Trophoblast cell (in vitro differentiated cells and primary cell): Measurements from ENCODE around the gene NRXN3.

Source experiments
- DNase-seq, 2 donors: peaks; one replicate each; pipeline ENCODE4 v3.0.0-alpha.2; 2016
- H2AFZ ChIP-seq: 2 replicates; pipeline ENCODE4 v1.6.1; 2013; ENCODE audit warnings: low read length, moderate library complexity, mild to moderate bottlenecking; ENCODE audit not compliant: insufficient read depth, poor library complexity
- H2AK5ac ChIP-seq: 2 replicates; pipeline ENCODE4 v1.6.1; 2013; ENCODE audit warnings: mild to moderate bottlenecking, low read length
- H2BK120ac ChIP-seq: 2 replicates; pipeline ENCODE4 v1.6.1; 2013; ENCODE audit warnings: low read length, mild to moderate bottlenecking, moderate library complexity; ENCODE audit not compliant: insufficient read depth, poor library complexity
- H2BK12ac ChIP-seq: 2 replicates; pipeline ENCODE4 v1.6.1; 2013; ENCODE audit warnings: mild to moderate bottlenecking, low read length, moderate library complexity
- H2BK5ac ChIP-seq: 2 replicates; pipeline ENCODE4 v1.6.1; 2013; ENCODE audit warnings: low read length, low read depth, moderate library complexity, mild to moderate bottlenecking; ENCODE audit not compliant: poor library complexity
- H3K14ac ChIP-seq: 2 replicates; pipeline ENCODE4 v1.6.1; 2013; ENCODE audit warnings: mild to moderate bottlenecking, low read length
- H3K18ac ChIP-seq: 2 replicates; pipeline ENCODE4 v1.6.1; 2013; ENCODE audit warnings: mild to moderate bottlenecking, low read length
- H3K23ac ChIP-seq: 2 replicates; pipeline ENCODE4 v1.6.1; 2013; ENCODE audit warnings: low read length
- H3K27ac ChIP-seq: 2 replicates; pipeline ENCODE4 v1.5.1; 2013; ENCODE audit warnings: low read depth, mild to moderate bottlenecking, inconsistent platforms, low read length, moderate library complexity
- H3K27me3 ChIP-seq: 2 replicates; pipeline ENCODE4 v1.6.1; 2013; ENCODE audit warnings: inconsistent platforms, mild to moderate bottlenecking, low read length, moderate library complexity; ENCODE audit not compliant: insufficient read depth
- H3K36me3 ChIP-seq, 2 experiments: 1 replicate in 1 of 2; 2 replicates in 1 of 2; pipeline ENCODE4 v1.6.1; 2013; ENCODE audit warnings: low read length in 2 of 2, mild to moderate bottlenecking in 2 of 2, moderate library complexity in 1 of 2; ENCODE audit not compliant: insufficient read depth in 2 of 2, control insufficient read depth in 1 of 2
- H3K4ac ChIP-seq: 2 replicates; pipeline ENCODE4 v1.6.1; 2013; ENCODE audit warnings: low read depth, mild to moderate bottlenecking, low read length, moderate library complexity
- H3K4me1 ChIP-seq, 2 experiments: 1 replicate in 1 of 2; 2 replicates in 1 of 2; pipeline ENCODE4 v1.6.1; 2013; ENCODE audit warnings: low read length in 2 of 2, mild to moderate bottlenecking in 2 of 2, moderate library complexity in 1 of 2; ENCODE audit not compliant: insufficient read depth in 2 of 2, control insufficient read depth in 1 of 2
- H3K4me2 ChIP-seq: 2 replicates; pipeline ENCODE4 v1.6.1; 2013; ENCODE audit warnings: inconsistent platforms, mild to moderate bottlenecking, low read length, moderate library complexity
- H3K4me3 ChIP-seq: 2 replicates; pipeline ENCODE4 v1.5.1; 2013; ENCODE audit warnings: mild to moderate bottlenecking, low read depth, low read length, inconsistent platforms
- H3K79me1 ChIP-seq: one replicate; pipeline ENCODE4 v1.6.1; 2013; ENCODE audit warnings: low read length
- H3K79me2 ChIP-seq: 2 replicates; pipeline ENCODE4 v1.6.1; 2013; ENCODE audit warnings: low read length, mild to moderate bottlenecking; ENCODE audit not compliant: control insufficient read depth, insufficient read depth, poor library complexity
- H3K9ac ChIP-seq: 2 replicates; pipeline ENCODE4 v1.6.1; 2013; ENCODE audit warnings: mild to moderate bottlenecking, low read length
- H3K9me3 ChIP-seq: 2 replicates; pipeline ENCODE4 v1.6.1; 2013; ENCODE audit warnings: low read depth, mild to moderate bottlenecking, control low read depth, inconsistent platforms, low read length; ENCODE audit not compliant: insufficient read depth
- H4K12ac ChIP-seq: 2 replicates; pipeline ENCODE4 v1.6.1; 2013; ENCODE audit warnings: low read depth, mild to moderate bottlenecking, low read length, moderate library complexity
- H4K8ac ChIP-seq: 2 replicates; pipeline ENCODE4 v1.6.1; 2013; ENCODE audit warnings: low read depth, mild to moderate bottlenecking, low read length, moderate library complexity
- H4K91ac ChIP-seq: one replicate; pipeline ENCODE4 v1.6.1; 2013; ENCODE audit warnings: low read depth, mild to moderate bottlenecking, low read length, moderate library complexity
- WGBS: extraction: QIAGEN DNeasy Blood & Tissue Kit; methylation state at CpG from one replicate; pipeline ENCODE4 v1.1.7; 2013; ENCODE audit warnings: missing lambda C conversion rate; ENCODE audit not compliant: insufficient read length, insufficient coverage; ENCODE audit errors: extremely low coverage; 5-methylcytosine and 5-hydroxymethylcytosine counted together

NRXN3 gene

GRCh38 chr14:78186277-78186676 lies 16.1 kb downstream of the NRXN3 start:
- H2AFZ ChIP-seq: no peak overlapping the region
- no peak overlapping the region for H3K4me2 ChIP-seq
- no peak overlapping the region for H4K91ac ChIP-seq
- H2BK12ac ChIP-seq: no peak overlapping the region
- WGBS: no CpG with 5 or more reads among the region's 6 CpGs
- no peaks in the 10 kb centered on the region for H3K27me3 ChIP-seq
- no peak overlapping the region for H4K12ac ChIP-seq
- no peak for DNase-seq
- no peak overlapping the region for H3K27ac ChIP-seq
- H2BK5ac ChIP-seq: no peak overlapping the region
- H3K36me3 ChIP-seq: no peaks in the 10 kb centered on the region
- H4K8ac ChIP-seq: no peak overlapping the region
- H3K4ac ChIP-seq: no peak overlapping the region
- no peak overlapping the region for H3K9ac ChIP-seq
- H3K79me1 ChIP-seq: no peaks in the 10 kb centered on the region
- H3K9me3 ChIP-seq: no peaks in the 10 kb centered on the region
- H3K79me2 ChIP-seq: no peaks in the 10 kb centered on the region
- H3K18ac ChIP-seq: no peak overlapping the region
- no peak overlapping the region for H3K14ac ChIP-seq
- H2BK120ac ChIP-seq: no peak overlapping the region
- no peak overlapping the region for H3K23ac ChIP-seq
- H3K4me1 ChIP-seq: no peaks in the 10 kb centered on the region
- no peak overlapping the region for H3K4me3 ChIP-seq
- H2AK5ac ChIP-seq: no peak overlapping the region

GRCh38 chr14:78188882-78189281 lies 18.7 kb downstream of the NRXN3 start:
- no peaks in the 10 kb centered on the region for H3K4me1 ChIP-seq

GRCh38 chr14:78195431-78195830 lies 25.3 kb downstream of the NRXN3 start:
- Histone ChIP-seq H3K14ac (no peak overlapping the region), H4K8ac (no peak overlapping the region), H3K4ac (no peak overlapping the region), H4K91ac (no peak overlapping the region), H2AFZ (no peak overlapping the region), H3K23ac (no peak overlapping the region), H3K18ac (no peak overlapping the region), H2BK5ac (no peak overlapping the region), H3K27me3 (no peaks in the 10 kb centered on the region), H3K4me1 (no peaks in the 10 kb centered on the region), H3K9me3 (no peaks in the 10 kb centered on the region), H3K4me2 (no peak overlapping the region), H4K12ac (no peak overlapping the region), H2BK12ac (no peak overlapping the region), H3K27ac (no peak overlapping the region), H2AK5ac (no peak overlapping the region), H3K79me2 (no peaks in the 10 kb centered on the region), H3K4me3 (no peak overlapping the region), H3K36me3 (no peaks in the 10 kb centered on the region), H2BK120ac (no peak overlapping the region), H3K79me1 (no peaks in the 10 kb centered on the region), H3K9ac (no peak overlapping the region)
- no CpG with 5 or more reads among the region's 6 CpGs for WGBS
- no peak for DNase-seq

More at GRCh38 chr14:78188882-78189281, 18.7 kb downstream of the NRXN3 start:
- Histone ChIP-seq H2AFZ (no peak overlapping the region), H3K79me2 (no peaks in the 10 kb centered on the region), H3K27ac (no peak overlapping the region), H2BK5ac (no peak overlapping the region), H3K9ac (no peak overlapping the region), H3K9me3 (no peaks in the 10 kb centered on the region), H3K23ac (no peak overlapping the region), H3K79me1 (no peaks in the 10 kb centered on the region), H3K4me3 (no peak overlapping the region), H4K91ac (no peak overlapping the region), H3K4me2 (no peak overlapping the region), H3K27me3 (no peaks in the 10 kb centered on the region), H3K18ac (no peak overlapping the region), H3K36me3 (no peaks in the 10 kb centered on the region), H2BK120ac (no peak overlapping the region), H4K12ac (no peak overlapping the region), H2AK5ac (no peak overlapping the region), H3K4ac (no peak overlapping the region), H3K14ac (no peak overlapping the region), H2BK12ac (no peak overlapping the region), H4K8ac (no peak overlapping the region)
- WGBS: no CpG with 5 or more reads among the region's 3 CpGs
- DNase-seq: no peak

GRCh38 chr14:78196323-78196722 lies 26.1 kb downstream of the NRXN3 start:
- H3K9ac ChIP-seq: no peak overlapping the region
- no peak overlapping the region for H3K14ac ChIP-seq
- no CpG with 5 or more reads among the region's 2 CpGs for WGBS

More at GRCh38 chr14:78196323-78196722, 26.1 kb downstream of the NRXN3 start:
- H4K12ac ChIP-seq: no peak overlapping the region
- no peak overlapping the region for H3K4me3 ChIP-seq
- H3K79me1 ChIP-seq: no peaks in the 10 kb centered on the region
- H3K23ac ChIP-seq: no peak overlapping the region
- no peak overlapping the region for H2BK5ac ChIP-seq
- no peaks in the 10 kb centered on the region for H3K36me3 ChIP-seq
- H3K4me1 ChIP-seq: no peaks in the 10 kb centered on the region
- no peak overlapping the region for H2AFZ ChIP-seq
- no peak overlapping the region for H4K8ac ChIP-seq
- no peak overlapping the region for H3K4ac ChIP-seq
- H2BK120ac ChIP-seq: no peak overlapping the region
- H3K27ac ChIP-seq: no peak overlapping the region
- H3K27me3 ChIP-seq: no peaks in the 10 kb centered on the region
- no peaks in the 10 kb centered on the region for H3K9me3 ChIP-seq
- no peak overlapping the region for H3K18ac ChIP-seq
- H3K79me2 ChIP-seq: no peaks in the 10 kb centered on the region
- no peak overlapping the region for H3K4me2 ChIP-seq
- no peak for DNase-seq
- H2BK12ac ChIP-seq: no peak overlapping the region
- H4K91ac ChIP-seq: no peak overlapping the region
- H2AK5ac ChIP-seq: no peak overlapping the region
